ENCODE data around the gene RSPH3. TPM values are rescaled to one million over a fixed set of nuclear protein-coding genes. Genes with fewer than 3 reads are reported as not detected.

The RSPH3 gene
- total and polyA plus RNA-seq, 2 of the 8 experiments (the other 6 are each of a cell fraction or from before 2014, with no cell fraction given), result 0.60 to 2.7 TPM

- H3K23me2 ChIP-seq (ENCODE audit: low read depth, low read length), result no peaks in the 10 kb centered on the region
- peaks cover 0 to 4% of the 10 kb centered on the region in 2 experiments; a peak in 1 of 4 replicates for H3K9me3 ChIP-seq (ENCODE audit: insufficient read depth in 2 of 2, low read depth in 1 of 2, low read length in 1 of 2)
- no peak overlapping the region for H3K23ac ChIP-seq (ENCODE audit: insufficient read length)
- no peak for DNase-seq (ENCODE audit: low read depth in 1 of 2, low spot score in 2 of 2)
- H4K20me1 ChIP-seq (replicated peaks in 1 of 2; ENCODE audit: control insufficient read depth in 1 of 2, insufficient read depth in 2 of 2, low read length in 2 of 2), result no peaks in the 10 kb centered on the region
- H2BK15ac ChIP-seq (ENCODE audit: low read length), result no peak overlapping the region
- no peak overlapping the region for H3K4ac ChIP-seq (replicated peaks; ENCODE audit: insufficient read length, low read depth, low read length)
- H3K27me3 ChIP-seq (replicated peaks in 1 of 4; ENCODE audit: control insufficient read depth in 3 of 4, extremely low read depth in 1 of 4, insufficient read depth in 3 of 4, low read length in 3 of 4), result peaks cover 0 to 1% (median 0%) of the 10 kb centered on the region in 4 experiments; a peak in 1 of 7 replicates
- no peaks in the 10 kb centered on the region for H3K79me2 ChIP-seq (ENCODE audit: control insufficient read depth in 1 of 2, insufficient read depth in 2 of 2, low read length in 2 of 2)
- H2BK120ac ChIP-seq (replicated peaks; ENCODE audit: low read depth, low read length), result no peak overlapping the region
- CTCF ChIA-PET (ENCODE audit: partially characterized antibody), result interaction anchor here (0.7 to 3.8 kb wide), 6 partner anchors 9 to 121 kb away, joined by 3 to 15 read pairs (median 4); partner anchors contain the start of gene RSPH3
- H3K27ac ChIP-seq (ENCODE audit: low read depth, low read length), result no peak overlapping the region
- H3K4me3 ChIP-seq (ENCODE audit: extremely low read depth in 1 of 4, insufficient read depth in 2 of 4, low read depth in 3 of 4, low read length in 4 of 4), result no peak overlapping the region
- H2BK12ac ChIP-seq (ENCODE audit: low read depth, low read length), result no peak overlapping the region
- no peak overlapping the region for H2AFZ ChIP-seq (ENCODE audit: low read length)
- no peak overlapping the region for H3K56ac ChIP-seq (replicated peaks; ENCODE audit: insufficient read length, low read depth, low read length)
- H3K9ac ChIP-seq (replicated peaks in 1 of 4; ENCODE audit: extremely low read depth in 1 of 4, low read depth in 3 of 4, low read length in 3 of 4), result no peak overlapping the region
- no peak overlapping the region for H4K5ac ChIP-seq (ENCODE audit: insufficient read length, low read depth, low read length)
- H3K14ac ChIP-seq (ENCODE audit: insufficient read length), result no peak overlapping the region
- no peak overlapping the region for H2BK5ac ChIP-seq (ENCODE audit: low read depth, low read length)
- H3K36me3 ChIP-seq (ENCODE audit: control insufficient read depth in 2 of 4, insufficient read depth in 4 of 4, low read length in 3 of 4), result no peaks in the 10 kb centered on the region
- no peak overlapping the region for H3K4me2 ChIP-seq (ENCODE audit: insufficient read depth in 1 of 2, low read depth in 2 of 2, low read length in 2 of 2)
- TF ChIP-seq RFX5 (IDR thresholded peaks at IDR 0.05; ENCODE audit: borderline replicate concordance, low read depth, low read length), result no peak
- no peak for TF ChIP-seq MAX (IDR thresholded peaks at IDR 0.05)
- no peak for TF ChIP-seq BCL11A (IDR thresholded peaks at IDR 0.05; ENCODE audit: low read depth in 2 of 2, low read length in 2 of 2)
- no peak for TF ChIP-seq JUND (IDR thresholded peaks at IDR 0.05; ENCODE audit: low read length)
- no peak for TF ChIP-seq SUZ12 (IDR thresholded peaks at IDR 0.05; ENCODE audit: low read length)
- no peak for TF ChIP-seq BRCA1 (IDR thresholded peaks at IDR 0.05; ENCODE audit: low read depth, low read length)
- no peak for TF ChIP-seq BACH1 (IDR thresholded peaks at IDR 0.05; ENCODE audit: low read length)
- TF ChIP-seq GTF2F1 (IDR thresholded peaks at IDR 0.05; ENCODE audit: borderline replicate concordance, low read depth, low read length), result no peak
- no peak for TF ChIP-seq CTBP2 (IDR thresholded peaks at IDR 0.05; ENCODE audit: borderline replicate concordance, insufficient read depth, insufficient read length, low read length)
- TF ChIP-seq CREB1 (IDR thresholded peaks at IDR 0.05), result no peak
- TF ChIP-seq SP1 (IDR thresholded peaks at IDR 0.05; ENCODE audit: low read depth, low read length), result no peak
- no peak for TF ChIP-seq CEBPB (IDR thresholded peaks at IDR 0.05; ENCODE audit: low read depth, low read length)
- TF ChIP-seq KDM1A (IDR thresholded peaks at IDR 0.05; ENCODE audit: borderline replicate concordance, low read length), result no peak
- TF ChIP-seq POLR2AphosphoS5 (IDR thresholded peaks at IDR 0.05; ENCODE audit: low read depth, low read length), result no peak
- H2BK20ac ChIP-seq (ENCODE audit: low read length), result no peak overlapping the region
- no peak for FAIRE-seq
- POLR2A ChIA-PET (ENCODE audit: partially characterized antibody), result interaction anchor here (0.7 to 0.8 kb wide), 2 partner anchors 13 to 153 kb away, joined by 3 to 4 read pairs; partner anchors contain the start of gene RSPH3
- H4K8ac ChIP-seq (ENCODE audit: extremely low read depth, insufficient read depth, low read length), result no peak overlapping the region
- H3K18ac ChIP-seq (ENCODE audit: extremely low read depth, low read length), result no peak overlapping the region
- no peak overlapping the region for H2AK5ac ChIP-seq (ENCODE audit: low read depth, low read length)
- WGBS, 2 experiments (ENCODE audit: extremely low coverage in 1 of 2, insufficient coverage in 1 of 2, insufficient read length in 1 of 2, insufficient replicate concordance in 2 of 2, low coverage in 1 of 2, low lambda C conversion rate in 2 of 2, missing lambda C conversion rate in 1 of 2), result 94% methylated on average over 5 of the region's 5 CpGs; no CpG with 5 or more reads in 1 of the 2 experiments
- no peaks in the 10 kb centered on the region for H3K4me1 ChIP-seq (replicated peaks in 1 of 4; ENCODE audit: control insufficient read depth in 3 of 4, insufficient read depth in 4 of 4, low read length in 3 of 4)
- H4K91ac ChIP-seq (replicated peaks; ENCODE audit: insufficient read length, low read length), result no peak overlapping the region
- no peaks in the 10 kb centered on the region for H3K79me1 ChIP-seq (ENCODE audit: low read depth, low read length)
Observed at GRCh38 chr6:159013229-159013628, 13.2 kb upstream of the RSPH3 start.

Data from H1 (cell line).